Adrenal gland (tissue), 12 donors: ENCODE data around the gene ORAI2. TPM values are rescaled to one million over a fixed set of nuclear protein-coding genes. Genes with fewer than 3 reads are reported as not detected.

Source experiments
- DNase-seq, 7 donors: peaks; one replicate each; pipeline ENCODE4 v3.0.0-alpha.2; 2019 to 2020
- H3K27ac ChIP-seq, 5 donors: fragments of 200-600 bp; sonication (generic) in 4 of 5; 1 replicate in 3 of 5; 2 replicates in 2 of 5; pipeline versions ENCODE4 v1.5.1 to v1.8.0; 2016 to 2020; ENCODE audit warnings: mild to moderate bottlenecking in 1 of 5
- H3K27me3 ChIP-seq: fragments of 200-600 bp; 2 replicates; pipeline ENCODE4 v1.8.0; 2021
- H3K36me3 ChIP-seq, 2 donors: fragments of 200-600 bp; replicated peaks in 1 of 2; 1 replicate in 1 of 2; 2 replicates in 1 of 2; pipeline versions ENCODE4 v1.5.1 to v1.8.0; 2018 to 2022
- H3K4me1 ChIP-seq, 2 donors: fragments of 200-600 bp; replicated peaks in 1 of 2; 1 replicate in 1 of 2; 2 replicates in 1 of 2; pipeline versions ENCODE4 v1.5.1 to v1.8.0; 2018 to 2021
- H3K4me3 ChIP-seq, 4 donors: fragments of 200-600 bp; sonication (generic) in 3 of 4; one replicate each; pipeline ENCODE4 v1.5.1; 2016 to 2018
- H3K9me3 ChIP-seq, 3 donors: fragments of 200-600 bp; sonication (generic) in 1 of 3; replicated peaks in 1 of 3; 1 replicate in 2 of 3; 2 replicates in 1 of 3; pipeline versions ENCODE4 v1.5.1 to v1.8.0; 2016 to 2021
- POLR2A ChIP-seq, 2 donors: fragments of 450-650 bp; IDR thresholded peaks; one replicate each; pipeline ENCODE4 v1.6.1; 2017; ENCODE audit warnings: antibody characterized with exemption in 2 of 2, mild to moderate bottlenecking in 2 of 2, moderate library complexity in 1 of 2
- WGBS, 4 donors: extraction: QIAGEN DNeasy Blood & Tissue Kit in 2 of 4; methylation state at CpG; one replicate each; pipeline versions ENCODE4 v1.1.5 to v1.1.7; 2013 to 2017; 5-methylcytosine and 5-hydroxymethylcytosine counted together
- intact Hi-C, 2 donors: fragments of 100-400 bp; cut with DNase I; formaldehyde crosslinking; loops; one replicate each; pipeline versions ENCODE4 v1.14.1 to v1.15.0; 2022 to 2023
- polyA plus RNA-seq, 3 donors: library from polyadenylated mRNA; stranded (reverse); fragments of 200-250 nt in 2 of 3; fragments of 350-450 nt in 1 of 3; fragmentation: Illumina TruSeq in 1 of 3; extraction: RNeasy Lipid Tissue Mini Kit (QIAGEN cat#74804) in 1 of 3; gene quantifications; one replicate each; pipeline ENCODE4 v1.2.3, GENCODE V29; 2013 to 2014
- total RNA-seq, 9 donors: library from RNA; depleted of rRNA in 4 of 9; stranded (reverse); fragments of >200 nt in 4 of 9; fragments of 120-200 nt in 1 of 9; fragmentation: NEBNext Ultra II Directional in 1 of 9; extraction: Animal tissue kit (Norgen Biotek cat#: 25700) in 1 of 9; gene quantifications; one replicate each; pipeline versions ENCODE4 v1.1.0 to v1.2.4, GENCODE V29; 2013 to 2023
- TF ChIP-seq, protein P1 (sequence below), 6 experiments: fragments of 450-650 bp in 4 of 6; fragments of 200-600 bp in 2 of 6; sonication (generic) in 1 of 6; IDR thresholded peaks; 1 replicate in 5 of 6; 2 replicates in 1 of 6; pipeline versions ENCODE4 v1.5.1 to v1.8.0; 2016 to 2021; ENCODE audit warnings: antibody characterized with exemption in 6 of 6, mild to moderate bottlenecking in 2 of 6, moderate library complexity in 1 of 6
- donor health status: healthy with polysubstance abuse.
- donor health status: Bipolar disorder and iron deficiency.
- donor health status: DM: yes; HTN: yes; CAD: no.
- donor health status: DM: no; HTN: no; CAD: no.
- donor health status: DM: no; HTN: no; CAD: no.
- donor health status: DM: yes; HTN: yes; CAD: no.

Gene ORAI2
- total and polyA plus RNA-seq, 12 donors: 6.9 to 110 (median 32.1) TPM

DNA sequence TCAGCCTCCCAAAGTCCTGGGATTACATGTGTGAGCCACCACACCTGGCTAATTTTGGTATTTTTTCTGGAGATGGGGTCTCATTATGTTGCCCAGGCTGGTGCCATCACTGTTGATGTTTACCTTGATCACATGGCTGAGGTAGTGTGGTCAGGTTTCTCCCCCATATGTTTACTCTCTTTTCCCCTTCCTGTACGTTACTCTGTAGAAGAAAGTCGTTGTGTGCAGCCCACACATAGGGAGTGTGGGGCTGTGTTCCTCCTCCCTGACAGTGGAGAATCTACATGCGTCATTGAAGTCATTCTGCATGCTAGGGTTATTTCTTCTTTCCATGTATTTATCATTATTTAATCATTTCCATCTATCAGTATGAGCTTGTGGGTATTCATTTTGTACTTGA is 16.3 kb upstream of the ORAI2 start:
- Histone ChIP-seq H3K27ac (no peak overlapping the region), H3K4me3 (no peak overlapping the region), H3K4me1 (peaks cover 6 to 20% of the 10 kb centered on the region in 2 donors), H3K27me3 (no peaks in the 10 kb centered on the region), H3K36me3 (peaks cover 0 to 59% of the 10 kb centered on the region in 2 donors), H3K9me3 (no peaks in the 10 kb centered on the region)
- TF ChIP-seq POLR2A (IDR thresholded peaks at IDR 0.05): no peak
- TF ChIP-seq, protein P1, sequence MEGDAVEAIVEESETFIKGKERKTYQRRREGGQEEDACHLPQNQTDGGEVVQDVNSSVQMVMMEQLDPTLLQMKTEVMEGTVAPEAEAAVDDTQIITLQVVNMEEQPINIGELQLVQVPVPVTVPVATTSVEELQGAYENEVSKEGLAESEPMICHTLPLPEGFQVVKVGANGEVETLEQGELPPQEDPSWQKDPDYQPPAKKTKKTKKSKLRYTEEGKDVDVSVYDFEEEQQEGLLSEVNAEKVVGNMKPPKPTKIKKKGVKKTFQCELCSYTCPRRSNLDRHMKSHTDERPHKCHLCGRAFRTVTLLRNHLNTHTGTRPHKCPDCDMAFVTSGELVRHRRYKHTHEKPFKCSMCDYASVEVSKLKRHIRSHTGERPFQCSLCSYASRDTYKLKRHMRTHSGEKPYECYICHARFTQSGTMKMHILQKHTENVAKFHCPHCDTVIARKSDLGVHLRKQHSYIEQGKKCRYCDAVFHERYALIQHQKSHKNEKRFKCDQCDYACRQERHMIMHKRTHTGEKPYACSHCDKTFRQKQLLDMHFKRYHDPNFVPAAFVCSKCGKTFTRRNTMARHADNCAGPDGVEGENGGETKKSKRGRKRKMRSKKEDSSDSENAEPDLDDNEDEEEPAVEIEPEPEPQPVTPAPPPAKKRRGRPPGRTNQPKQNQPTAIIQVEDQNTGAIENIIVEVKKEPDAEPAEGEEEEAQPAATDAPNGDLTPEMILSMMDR (IDR thresholded peaks at IDR 0.05): no peak
- 77 to 96% (median 86%) methylated on average over 3 of the region's 3 CpGs for WGBS, 4 donors
- intact Hi-C loops: loop anchor here in 1 of 2 donors (10.0 kb wide), 1 partner anchor 48 kb away; the partner anchor contains the start of genes ALKBH4 and LRWD1
- DNase-seq: no peak

DNA sequence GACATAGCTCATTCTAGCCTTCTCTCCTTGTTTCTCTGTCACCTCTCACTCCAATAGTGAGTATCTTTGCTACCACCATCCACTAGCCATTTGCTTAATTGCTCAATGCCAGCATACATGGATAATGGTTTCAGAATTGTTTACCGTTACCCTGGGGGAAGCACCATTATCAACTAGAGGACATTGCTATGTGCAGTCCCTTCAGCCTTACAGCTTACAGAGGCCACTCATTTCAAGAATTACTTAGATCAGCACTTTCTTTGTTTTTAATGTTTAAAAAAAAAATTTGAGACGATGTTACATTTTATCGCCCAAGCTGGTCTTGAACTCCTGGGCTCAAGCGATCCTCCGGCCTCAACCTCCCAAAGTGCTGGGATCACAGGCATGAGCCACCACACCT is 14.8 kb upstream of the ORAI2 start:
- TF ChIP-seq, protein P1 (IDR thresholded peaks at IDR 0.05): no peak
- no peak for TF ChIP-seq POLR2A (IDR thresholded peaks at IDR 0.05)
- Histone ChIP-seq H3K4me1 (peaks cover 6 to 11% of the 10 kb centered on the region in 2 donors), H3K27ac (no peak overlapping the region), H3K36me3 (peaks cover 0 to 56% of the 10 kb centered on the region in 2 donors), H3K4me3 (no peak overlapping the region), H3K9me3 (no peaks in the 10 kb centered on the region), H3K27me3 (no peaks in the 10 kb centered on the region)
- intact Hi-C loops: loop anchor here in 1 of 2 donors (10.0 kb wide), 1 partner anchor 46 kb away; the partner anchor contains the start of genes ALKBH4 and LRWD1
- 93 to 96% (median 95%) methylated on average over 5 of the region's 5 CpGs for WGBS, 4 donors
- no peak for DNase-seq

DNA sequence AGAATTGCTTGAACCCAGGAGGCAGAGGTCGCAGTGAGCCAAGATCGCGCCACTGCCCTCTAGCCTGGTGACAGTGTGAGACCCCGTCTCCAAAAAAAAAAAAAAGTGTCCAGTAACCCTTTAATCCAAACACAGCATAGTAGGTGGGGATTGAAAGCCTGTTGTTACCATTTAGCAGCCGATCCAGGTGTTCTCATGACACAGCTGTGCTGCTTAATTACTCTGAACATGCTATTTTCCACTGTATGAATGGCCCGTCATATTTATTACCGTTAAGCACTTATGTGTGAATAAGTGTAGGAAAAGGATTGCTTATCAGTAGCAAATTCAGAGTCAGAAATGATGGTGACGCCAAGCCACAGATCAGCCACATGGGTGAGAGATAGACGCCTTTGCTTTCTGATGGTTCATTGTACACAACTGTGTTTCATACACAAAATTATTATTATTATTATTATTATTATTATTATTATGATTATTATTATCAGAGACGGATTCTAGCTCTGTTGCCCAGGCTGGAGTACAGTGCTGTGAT is 11.6 kb upstream of the ORAI2 start:
- Histone ChIP-seq H3K27ac (no peak overlapping the region), H3K36me3 (peaks cover 0 to 60% of the 10 kb centered on the region in 2 donors), H3K27me3 (no peaks in the 10 kb centered on the region), H3K4me1 (no peaks in the 10 kb centered on the region), H3K9me3 (no peaks in the 10 kb centered on the region), H3K4me3 (no peak overlapping the region)
- intact Hi-C loops: no loop called here
- TF ChIP-seq, protein P1 (IDR thresholded peaks at IDR 0.05): no peak
- no peak for TF ChIP-seq POLR2A (IDR thresholded peaks at IDR 0.05)
- no peak for DNase-seq
- 89 to 91% (median 90%) methylated on average over 10 of the region's 10 CpGs for WGBS, 4 donors

DNA sequence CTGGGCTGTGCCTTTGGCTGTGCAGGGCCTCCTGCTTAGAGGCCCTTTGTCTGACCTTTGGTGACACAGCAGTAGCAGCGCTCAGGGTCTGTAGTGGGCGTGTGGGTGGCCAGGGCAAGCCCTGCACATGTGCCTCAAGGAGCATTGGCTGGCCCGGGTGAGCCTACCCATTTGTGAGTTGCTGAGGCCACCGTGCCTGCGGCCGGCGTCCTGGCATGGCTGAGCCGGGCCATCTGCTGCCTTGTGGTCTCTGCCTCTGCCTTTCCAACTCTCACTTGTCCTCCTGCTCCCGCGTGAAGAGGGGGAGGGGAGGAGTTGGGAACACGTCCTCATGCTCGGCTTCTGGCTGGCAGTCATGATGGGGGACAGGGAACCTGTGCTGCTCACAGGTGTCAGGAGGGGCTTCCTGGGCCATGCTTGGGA is 9.2 kb upstream of the ORAI2 start:
- no peak for DNase-seq
- Histone ChIP-seq H3K9me3 (no peaks in the 10 kb centered on the region), H3K36me3 (peaks cover 0 to 58% of the 10 kb centered on the region in 2 donors), H3K4me3 (no peak overlapping the region), H3K4me1 (no peaks in the 10 kb centered on the region), H3K27me3 (no peaks in the 10 kb centered on the region), H3K27ac (no peak overlapping the region)
- TF ChIP-seq, protein P1 (IDR thresholded peaks at IDR 0.05): no peak
- no peak for TF ChIP-seq POLR2A (IDR thresholded peaks at IDR 0.05)
- intact Hi-C loops: no loop called here
- WGBS, 4 donors: 67 to 81% (median 73%) methylated on average over 6 to 12 of the region's 12 CpGs
